KMS-11 (cell line): Measurements from ENCODE around the gene DEPDC4.
"Not testable (repeated sequence)": the region's sequence is repeated elsewhere in the genome, so short reads cannot be mapped to it uniquely, and the experiment has no call there.

Experiments used
- H2AFZ ChIP-seq: fragments of 200-600 bp; sonication (generic); 2 replicates; pipeline ENCODE4 v1.6.1; 2016; ENCODE audit warnings: antibody characterized with exemption, mixed run types, low read depth
- H3K27ac ChIP-seq: fragments of 200-600 bp; sonication (generic); 2 replicates; pipeline ENCODE4 v1.6.1; 2016; ENCODE audit warnings: mild to moderate bottlenecking, mixed run types
- H3K27me3 ChIP-seq: fragments of 200-600 bp; sonication (generic); 2 replicates; pipeline ENCODE4 v1.6.1; 2017; ENCODE audit warnings: mild to moderate bottlenecking, low read depth, mixed run types, moderate library complexity; ENCODE audit not compliant: insufficient read depth
- H3K36me3 ChIP-seq: fragments of 200-600 bp; sonication (generic); 2 replicates; pipeline ENCODE4 v1.6.1; 2017; ENCODE audit warnings: mild to moderate bottlenecking, mixed run types; ENCODE audit not compliant: insufficient read depth
- H3K4me1 ChIP-seq: fragments of 200-600 bp; sonication (generic); 2 replicates; pipeline ENCODE4 v1.6.1; 2016; ENCODE audit warnings: mild to moderate bottlenecking, low read depth, mixed run types; ENCODE audit not compliant: poor library complexity, severe bottlenecking
- H3K4me2 ChIP-seq: fragments of 200-600 bp; sonication (generic); 2 replicates; pipeline ENCODE4 v1.7.0; 2016; ENCODE audit warnings: mild to moderate bottlenecking, mixed run types
- H3K4me3 ChIP-seq: fragments of 200-600 bp; sonication (generic); IDR thresholded peaks from 2 replicates; pipeline ENCODE4 v1.6.1; 2017; ENCODE audit warnings: low read depth, low read length, mixed read lengths; ENCODE audit not compliant: insufficient read depth
- H3K79me2 ChIP-seq: fragments of 200-600 bp; sonication (generic); 2 replicates; pipeline ENCODE4 v1.6.1; 2016; ENCODE audit warnings: low read depth, mixed run types; ENCODE audit not compliant: insufficient read depth
- H3K9ac ChIP-seq: fragments of 200-600 bp; sonication (generic); 2 replicates; pipeline ENCODE4 v1.6.1; 2016; ENCODE audit warnings: mild to moderate bottlenecking, mixed run types
- H4K20me1 ChIP-seq: fragments of 200-600 bp; sonication (generic); 2 replicates; pipeline ENCODE4 v1.6.1; 2016; ENCODE audit warnings: mild to moderate bottlenecking, mixed run types; ENCODE audit not compliant: insufficient read depth
- TF ChIP-seq, protein P1 (sequence below): fragments of 200-600 bp; sonication (generic); conservative IDR thresholded peaks from 2 replicates; pipeline ENCODE4 v1.6.1; 2017; ENCODE audit warnings: low read depth, mild to moderate bottlenecking, antibody characterized with exemption, low read length, moderate library complexity, mixed read lengths

Gene DEPDC4

DNA sequence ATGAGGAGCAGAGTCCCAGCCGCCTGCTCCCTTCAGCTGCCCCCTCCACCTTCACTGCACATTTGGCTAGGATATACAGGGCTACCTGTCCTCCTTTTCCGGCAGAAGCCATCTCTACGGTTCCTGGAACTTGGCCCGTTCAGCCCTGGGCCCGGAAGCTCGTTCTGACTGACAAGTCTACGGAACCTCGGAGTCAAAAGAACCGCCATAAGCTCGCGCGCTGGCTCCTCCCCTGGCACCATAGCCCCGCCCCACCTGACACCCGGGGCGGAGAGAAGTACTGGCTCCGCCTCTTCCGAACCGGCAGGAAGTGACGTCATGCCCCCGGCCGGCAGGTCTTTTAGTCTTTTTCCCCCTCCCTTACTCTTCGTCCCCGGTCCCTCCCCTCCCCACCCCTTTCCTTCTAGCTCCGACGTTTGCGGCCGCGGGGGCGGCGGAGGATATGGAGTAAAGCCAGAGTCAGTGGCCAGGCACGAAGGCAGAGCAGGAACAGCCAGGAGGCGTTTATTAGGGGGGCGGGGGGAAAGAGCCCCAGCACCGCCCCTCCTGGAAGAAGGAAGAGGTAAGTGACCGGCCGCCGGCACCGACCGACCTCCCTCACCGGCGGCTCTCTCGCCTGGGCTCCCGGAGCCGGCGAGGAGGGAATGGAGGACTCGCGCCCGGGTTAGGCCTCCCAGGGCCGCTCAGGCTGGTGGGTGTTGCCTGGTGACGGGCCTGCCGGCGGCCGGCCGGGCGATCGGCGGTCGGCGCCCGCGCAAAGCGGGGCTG lies at the start of gene DEPDC4, which contains the start of gene SCYL2:
DEPDC4 (minus strand) TSS at position 245 of the 768 bp plus-strand sequence; CDS start at position 242, 3 bp downstream.
SCYL2 (plus strand) TSS at position 343 of the 768 bp plus-strand sequence. CDS start 15,794 bp downstream, outside the sequence.
- Histone ChIP-seq H4K20me1 (no peaks in the 10 kb centered on the region), H3K4me1 (peaks cover 22% of the 10 kb centered on the region), H3K79me2 (peaks cover 46% of the 10 kb centered on the region; the same call in 1 of the 2 replicates), H3K4me2 (peak within 1 kb of the TSS; percentile 98), H3K27me3 (no peaks in the 10 kb centered on the region), H2AFZ (peak within 1 kb of the TSS; percentile 89), H3K4me3 (peak within 1 kb of the TSS; percentile 50), H3K36me3 (no peaks in the 10 kb centered on the region), H3K27ac (peak within 1 kb of the TSS; percentile 78), H3K9ac (peak within 1 kb of the TSS; percentile 85)
- TF ChIP-seq, protein P1, sequence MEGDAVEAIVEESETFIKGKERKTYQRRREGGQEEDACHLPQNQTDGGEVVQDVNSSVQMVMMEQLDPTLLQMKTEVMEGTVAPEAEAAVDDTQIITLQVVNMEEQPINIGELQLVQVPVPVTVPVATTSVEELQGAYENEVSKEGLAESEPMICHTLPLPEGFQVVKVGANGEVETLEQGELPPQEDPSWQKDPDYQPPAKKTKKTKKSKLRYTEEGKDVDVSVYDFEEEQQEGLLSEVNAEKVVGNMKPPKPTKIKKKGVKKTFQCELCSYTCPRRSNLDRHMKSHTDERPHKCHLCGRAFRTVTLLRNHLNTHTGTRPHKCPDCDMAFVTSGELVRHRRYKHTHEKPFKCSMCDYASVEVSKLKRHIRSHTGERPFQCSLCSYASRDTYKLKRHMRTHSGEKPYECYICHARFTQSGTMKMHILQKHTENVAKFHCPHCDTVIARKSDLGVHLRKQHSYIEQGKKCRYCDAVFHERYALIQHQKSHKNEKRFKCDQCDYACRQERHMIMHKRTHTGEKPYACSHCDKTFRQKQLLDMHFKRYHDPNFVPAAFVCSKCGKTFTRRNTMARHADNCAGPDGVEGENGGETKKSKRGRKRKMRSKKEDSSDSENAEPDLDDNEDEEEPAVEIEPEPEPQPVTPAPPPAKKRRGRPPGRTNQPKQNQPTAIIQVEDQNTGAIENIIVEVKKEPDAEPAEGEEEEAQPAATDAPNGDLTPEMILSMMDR = no peak

DNA sequence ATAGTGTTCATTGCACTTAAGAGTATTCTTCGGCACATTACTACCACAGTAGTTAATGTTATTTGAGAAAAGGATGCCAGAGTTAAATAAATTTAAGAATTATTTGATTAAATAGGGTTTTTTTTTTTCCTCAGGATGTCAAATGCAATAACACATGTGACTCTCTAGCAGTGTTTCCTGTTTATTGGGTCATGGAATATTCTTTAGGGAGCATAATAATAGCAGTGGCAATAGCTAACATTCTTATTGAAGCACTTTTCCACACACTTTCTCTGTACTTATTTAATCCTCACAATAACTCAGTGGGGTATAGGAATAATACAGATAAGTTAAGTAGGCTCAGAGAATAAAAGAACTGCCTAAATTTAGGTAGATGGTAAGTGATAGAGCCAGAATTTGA lies 44.4 kb upstream of the DEPDC4 start:
- H3K4me2 ChIP-seq = no peak overlapping the region
- TF ChIP-seq, protein P1 = no peak
- H2AFZ ChIP-seq = no peak overlapping the region
- no peaks in the 10 kb centered on the region for H4K20me1 ChIP-seq
- H3K36me3 ChIP-seq = no peaks in the 10 kb centered on the region; the same call in 1 of the 2 replicates
- H3K4me1 ChIP-seq = no peaks in the 10 kb centered on the region
- H3K79me2 ChIP-seq = no peaks in the 10 kb centered on the region
- no peaks in the 10 kb centered on the region for H3K27me3 ChIP-seq
- no peak overlapping the region for H3K9ac ChIP-seq
- H3K27ac ChIP-seq = no peak overlapping the region
- H3K4me3 ChIP-seq = no peak overlapping the region

DNA sequence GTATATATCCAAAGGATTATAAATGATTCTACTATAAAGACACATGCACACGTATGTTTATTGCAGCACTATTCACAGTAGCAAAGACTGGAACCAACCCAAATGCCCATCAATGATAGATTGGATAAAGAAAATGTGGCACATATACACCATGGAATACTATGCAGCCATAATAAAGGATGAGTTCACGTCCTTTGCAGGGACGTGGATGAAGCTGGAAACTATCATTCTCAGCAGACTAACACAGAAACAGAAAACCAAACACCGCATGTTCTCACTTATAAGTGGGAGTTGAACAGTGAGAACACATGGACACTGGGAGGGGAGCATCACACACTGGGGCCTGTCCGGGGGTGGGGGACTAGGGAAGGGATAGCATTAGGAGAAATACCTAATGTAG lies 41.3 kb upstream of the DEPDC4 start:
- H3K79me2 ChIP-seq, H3K27ac ChIP-seq, H2AFZ ChIP-seq, H3K4me3 ChIP-seq, H3K27me3 ChIP-seq, H3K9ac ChIP-seq, H4K20me1 ChIP-seq, H3K36me3 ChIP-seq, H3K4me2 ChIP-seq, H3K4me1 ChIP-seq: not testable (repeated sequence)

DNA sequence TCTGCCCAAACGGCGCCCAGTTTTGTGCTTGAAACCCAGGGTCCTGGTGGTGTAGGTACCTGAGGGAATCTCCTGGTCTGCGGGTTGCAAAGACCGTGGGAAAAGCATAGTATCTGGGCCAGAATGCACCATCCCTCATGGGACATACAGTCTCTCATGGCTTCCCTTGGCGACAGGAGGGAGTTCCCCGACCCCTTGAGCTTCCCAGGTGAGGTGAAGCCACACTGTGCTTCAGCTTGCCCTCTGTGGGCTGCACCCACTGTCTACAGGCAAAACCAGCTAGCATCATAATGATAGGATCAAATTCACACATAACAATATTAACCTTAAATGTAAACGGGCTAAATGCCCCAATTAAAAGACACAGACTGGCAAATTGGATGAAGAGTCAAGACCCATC lies 37.5 kb upstream of the DEPDC4 start:
- not testable (repeated sequence) for H3K36me3 ChIP-seq, H3K79me2 ChIP-seq, H3K4me1 ChIP-seq, H4K20me1 ChIP-seq, H3K9ac ChIP-seq, H3K4me3 ChIP-seq, H3K27ac ChIP-seq, H2AFZ ChIP-seq, H3K4me2 ChIP-seq, H3K27me3 ChIP-seq

DNA sequence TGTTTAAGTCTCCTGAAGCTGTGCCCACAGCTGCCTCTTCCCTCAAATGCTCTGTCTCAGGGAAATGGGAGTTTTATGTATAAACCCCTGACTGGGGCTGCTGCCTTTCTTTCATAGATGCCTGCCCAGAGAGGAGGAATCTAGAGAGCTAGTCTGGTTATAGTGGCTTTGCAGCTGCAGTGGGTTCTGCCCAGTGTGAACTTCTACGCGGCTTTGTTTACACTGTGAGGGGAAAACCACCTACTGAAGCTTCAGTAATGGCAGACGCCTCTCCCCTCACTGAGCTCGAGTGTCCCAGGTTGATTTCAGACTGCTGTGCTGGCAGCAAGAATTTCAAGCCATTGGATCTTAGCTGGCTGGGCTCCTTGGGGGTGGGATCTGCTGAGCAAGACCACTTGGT lies 37.0 kb upstream of the DEPDC4 start:
- H4K20me1 ChIP-seq = no peaks in the 10 kb centered on the region
- no peaks in the 10 kb centered on the region for H3K27me3 ChIP-seq
- TF ChIP-seq, protein P1 = no peak
- H3K9ac ChIP-seq = no peak overlapping the region
- H3K79me2 ChIP-seq = no peaks in the 10 kb centered on the region
- H3K4me1 ChIP-seq = no peaks in the 10 kb centered on the region
- no peak overlapping the region for H3K27ac ChIP-seq
- no peak overlapping the region for H3K4me2 ChIP-seq
- H3K4me3 ChIP-seq = no peak overlapping the region
- H2AFZ ChIP-seq = no peak overlapping the region
- H3K36me3 ChIP-seq = 0 out of 2 replicates have a peak, but pooled peaks cover 4% of the 10 kb centered on the region
